Measurements from ENCODE around the gene ZNF562.
A peak's percentile ranks its signal among the peaks of the same experiment; 100 is the strongest.
"Not testable (repeated sequence)": the region's sequence is repeated elsewhere in the genome, so short reads cannot be mapped to it uniquely, and the experiment has no call there.

ZNF562 gene

DNA sequence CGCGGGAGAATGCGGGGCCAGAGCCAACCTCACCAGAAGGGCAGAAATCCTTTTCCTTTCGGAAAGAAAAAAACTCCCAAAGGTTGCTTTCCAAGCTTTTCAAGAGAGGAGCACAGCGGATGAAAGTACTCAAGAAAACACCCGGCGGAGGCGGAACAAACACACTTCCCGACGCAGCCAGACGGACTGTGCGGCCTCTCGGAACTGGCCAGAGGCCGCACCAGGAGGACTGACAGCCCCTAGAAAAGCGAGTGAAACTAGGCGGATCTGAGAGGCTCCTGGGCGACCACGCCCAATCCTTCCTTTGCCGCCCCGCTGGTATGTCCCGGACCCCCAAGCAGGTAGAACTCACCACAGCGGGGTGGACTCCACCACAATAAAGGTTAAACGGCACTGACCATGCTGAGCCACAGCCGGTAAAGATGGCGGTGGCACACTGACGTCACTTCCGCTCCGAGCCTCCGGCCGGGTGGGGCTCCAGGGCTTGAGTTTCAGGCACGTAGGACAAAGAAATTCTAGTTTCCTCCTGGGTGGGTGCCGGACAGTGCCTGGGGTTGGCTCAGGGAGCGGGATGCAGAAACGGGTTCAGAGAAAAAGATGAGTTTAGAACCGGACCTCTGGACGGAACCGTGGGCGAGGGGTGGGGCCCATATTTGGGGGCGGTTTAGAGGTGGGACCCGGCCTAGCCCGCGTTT, at the start of gene ZNF562:
TSS of gene ZNF562 (minus strand) at position 438 of the 695 bp plus-strand sequence. CDS start 14,356 bp downstream, outside the sequence.
- Histone ChIP-seq H3K9ac (ENCODE audit: low read length) (peak within 1 kb of the TSS; percentile 74), H3K4me3 (ENCODE audit: low read length) (peak within 1 kb of the TSS; percentile 90), H3K27ac (ENCODE audit: low read depth, low read length) (peak within 1 kb of the TSS; percentile 76), H3K27me3 (ENCODE audit: control insufficient read depth, insufficient read depth, low read length) (no peaks in the 10 kb centered on the region), H3K4me1 (ENCODE audit: control insufficient read depth, insufficient read depth, low read length) (peaks cover 3% of the 10 kb centered on the region), H3K36me3 (ENCODE audit: control insufficient read depth, insufficient read depth, low read length) (no peaks in the 10 kb centered on the region)

DNA sequence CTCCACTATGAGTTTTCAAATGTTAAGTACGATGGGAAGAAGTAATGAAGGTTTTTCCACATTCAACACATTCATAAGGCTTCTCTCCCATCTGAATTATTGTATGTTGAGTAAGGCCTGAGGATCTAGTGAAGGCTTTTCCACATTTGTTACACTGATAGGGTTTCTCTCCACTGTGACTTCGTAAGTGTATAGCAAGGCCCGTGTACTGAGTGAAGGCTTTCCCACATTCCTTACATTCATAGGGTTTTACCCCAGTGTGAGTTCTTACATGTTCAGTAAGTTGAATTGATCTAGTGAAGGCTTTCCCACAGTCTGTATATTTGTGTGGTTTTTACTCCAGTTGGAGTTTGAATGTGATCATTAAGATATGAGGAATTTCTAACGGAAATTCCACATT, 49.3 kb upstream of the ZNF562 start:
- Histone ChIP-seq H3K27me3 (ENCODE audit: control insufficient read depth, insufficient read depth, low read length) (no peaks in the 10 kb centered on the region), H3K4me1 (ENCODE audit: control insufficient read depth, insufficient read depth, low read length) (no peaks in the 10 kb centered on the region), H3K9ac (ENCODE audit: low read length) (no peak overlapping the region), H3K4me3 (ENCODE audit: low read length) (no peak overlapping the region), H3K36me3 (ENCODE audit: control insufficient read depth, insufficient read depth, low read length) (no peaks in the 10 kb centered on the region), H3K27ac (ENCODE audit: low read depth, low read length) (no peak overlapping the region)

DNA sequence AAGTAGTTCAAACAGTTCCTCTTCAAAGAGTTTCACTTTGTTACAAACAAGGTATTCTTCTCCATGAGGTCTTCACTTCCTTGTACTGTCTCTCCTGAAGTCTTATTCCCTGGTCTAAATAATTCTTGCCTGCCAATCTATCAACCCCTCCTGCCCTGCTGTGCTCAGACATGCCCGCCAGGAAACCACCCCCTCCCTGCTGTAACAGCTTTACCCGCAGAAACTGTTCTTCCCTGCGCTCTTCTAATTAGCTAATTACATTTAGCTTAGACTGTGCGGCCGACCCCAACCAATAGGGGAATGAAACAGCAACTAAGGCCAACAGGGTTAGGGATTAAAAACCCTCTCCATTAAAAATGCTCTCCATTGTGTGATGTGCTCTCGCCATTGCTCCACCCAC, 47.0 kb upstream of the ZNF562 start:
- H3K27me3 ChIP-seq (ENCODE audit: control insufficient read depth, insufficient read depth, low read length), result no peaks in the 10 kb centered on the region
- H3K4me1 ChIP-seq (ENCODE audit: control insufficient read depth, insufficient read depth, low read length), result no peaks in the 10 kb centered on the region
- no peaks in the 10 kb centered on the region for H3K36me3 ChIP-seq (ENCODE audit: control insufficient read depth, insufficient read depth, low read length)
- H3K27ac ChIP-seq (ENCODE audit: low read depth, low read length), result no peak overlapping the region
- H3K4me3 ChIP-seq (ENCODE audit: low read length), result no peak overlapping the region
- H3K9ac ChIP-seq (ENCODE audit: low read length), result no peak overlapping the region

DNA sequence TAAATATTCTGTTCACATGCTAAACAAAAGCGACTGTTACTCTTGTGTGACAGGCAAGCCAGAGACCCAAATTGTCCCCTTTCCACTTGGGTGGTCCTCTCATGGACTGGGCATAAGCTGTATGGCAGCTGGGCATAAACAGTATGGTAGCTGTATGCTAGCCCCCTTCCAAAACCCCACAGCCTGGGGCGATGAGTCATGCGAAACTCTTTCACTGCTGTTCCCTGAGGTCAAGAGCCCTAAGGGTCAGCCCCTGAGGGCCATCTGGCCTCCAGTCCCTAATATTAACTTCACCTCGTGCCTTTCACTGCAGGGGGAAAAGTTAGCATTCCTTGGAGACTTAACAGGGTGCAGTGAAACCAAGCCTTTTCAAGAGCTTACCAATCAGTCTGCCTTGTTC, 45.6 kb upstream of the ZNF562 start:
- H3K4me3 ChIP-seq (ENCODE audit: low read length), result no peak overlapping the region
- no peak overlapping the region for H3K9ac ChIP-seq (ENCODE audit: low read length)
- H3K27ac ChIP-seq (ENCODE audit: low read depth, low read length), result no peak overlapping the region
- no peaks in the 10 kb centered on the region for H3K4me1 ChIP-seq (ENCODE audit: control insufficient read depth, insufficient read depth, low read length)
- H3K27me3 ChIP-seq (ENCODE audit: control insufficient read depth, insufficient read depth, low read length), result no peaks in the 10 kb centered on the region
- H3K36me3 ChIP-seq (ENCODE audit: control insufficient read depth, insufficient read depth, low read length), result no peaks in the 10 kb centered on the region

DNA sequence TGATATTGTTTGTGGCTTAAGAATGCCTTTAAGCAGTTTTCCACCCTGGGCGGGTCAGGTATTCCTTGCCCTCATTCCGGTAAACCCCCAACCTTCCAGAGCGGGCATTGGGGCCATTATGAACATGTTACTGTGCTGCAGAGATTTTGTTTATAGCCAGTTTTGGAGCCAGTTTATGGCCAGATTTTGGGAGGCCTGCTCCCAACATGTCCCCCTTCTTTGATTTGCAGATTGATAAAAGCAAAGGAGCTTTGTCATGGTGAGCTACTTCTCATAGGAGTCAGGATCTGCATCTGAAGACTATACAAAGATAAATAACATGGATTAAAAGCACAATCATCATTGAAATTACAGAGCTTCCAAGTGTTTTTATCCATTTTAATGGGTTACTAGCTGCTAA, 36.9 kb upstream of the ZNF562 start:
- H3K9ac ChIP-seq (ENCODE audit: low read length), result no peak overlapping the region
- H3K4me3 ChIP-seq (ENCODE audit: low read length), result no peak overlapping the region
- H3K27me3 ChIP-seq (ENCODE audit: control insufficient read depth, insufficient read depth, low read length), result no peaks in the 10 kb centered on the region
- no peaks in the 10 kb centered on the region for H3K4me1 ChIP-seq (ENCODE audit: control insufficient read depth, insufficient read depth, low read length)
- H3K36me3 ChIP-seq (ENCODE audit: control insufficient read depth, insufficient read depth, low read length), result no peaks in the 10 kb centered on the region
- H3K27ac ChIP-seq (ENCODE audit: low read depth, low read length), result no peak overlapping the region

DNA sequence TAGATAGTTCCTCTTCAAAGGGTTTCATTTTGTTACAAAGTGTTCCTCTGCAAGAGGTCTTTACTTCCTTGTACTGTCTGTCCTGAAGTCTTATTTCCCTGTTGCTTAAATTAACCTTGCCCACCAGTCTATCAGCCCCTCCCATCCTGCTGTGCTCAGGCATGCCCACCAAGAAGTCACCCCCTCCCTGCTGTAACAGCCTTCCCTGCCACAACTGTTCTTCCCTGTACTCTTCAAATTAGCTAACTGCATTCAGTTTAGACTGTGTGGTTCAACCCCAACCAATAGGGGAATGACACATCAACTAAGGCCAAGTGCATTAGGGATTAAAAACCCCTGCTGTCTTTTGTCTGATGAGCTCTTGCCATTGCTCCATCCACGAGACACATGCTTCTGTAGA, 34.4 kb upstream of the ZNF562 start:
- H3K9ac ChIP-seq (ENCODE audit: low read length), result no peak overlapping the region
- H3K4me1 ChIP-seq (ENCODE audit: control insufficient read depth, insufficient read depth, low read length), result no peaks in the 10 kb centered on the region
- no peaks in the 10 kb centered on the region for H3K36me3 ChIP-seq (ENCODE audit: control insufficient read depth, insufficient read depth, low read length)
- no peak overlapping the region for H3K4me3 ChIP-seq (ENCODE audit: low read length)
- no peaks in the 10 kb centered on the region for H3K27me3 ChIP-seq (ENCODE audit: control insufficient read depth, insufficient read depth, low read length)
- H3K27ac ChIP-seq (ENCODE audit: low read depth, low read length), result no peak overlapping the region

DNA sequence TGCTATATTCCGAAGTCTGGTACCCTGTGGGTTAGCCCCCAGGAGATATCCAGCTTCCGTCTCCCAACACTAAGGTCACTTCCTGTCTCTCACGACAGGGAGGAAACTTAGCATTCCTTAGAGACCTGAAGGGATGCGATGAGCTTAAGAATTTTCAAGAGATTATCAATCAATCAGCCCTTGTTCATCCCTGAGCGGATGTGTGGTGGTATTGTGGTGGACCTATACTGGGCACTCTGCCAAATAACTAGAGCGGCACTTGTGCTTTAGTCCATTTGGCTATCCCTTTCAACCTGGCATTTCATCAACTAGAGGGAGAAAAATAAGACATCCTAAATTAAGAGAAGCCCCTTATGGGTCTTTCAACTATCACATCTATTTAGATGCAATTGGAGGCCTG, 30.9 kb upstream of the ZNF562 start:
- Histone ChIP-seq H3K27ac (ENCODE audit: low read depth, low read length) (no peak overlapping the region), H3K9ac (ENCODE audit: low read length) (no peak overlapping the region), H3K4me1 (ENCODE audit: control insufficient read depth, insufficient read depth, low read length) (no peaks in the 10 kb centered on the region), H3K36me3 (ENCODE audit: control insufficient read depth, insufficient read depth, low read length) (no peaks in the 10 kb centered on the region), H3K4me3 (ENCODE audit: low read length) (no peak overlapping the region), H3K27me3 (ENCODE audit: control insufficient read depth, insufficient read depth, low read length) (no peaks in the 10 kb centered on the region)

DNA sequence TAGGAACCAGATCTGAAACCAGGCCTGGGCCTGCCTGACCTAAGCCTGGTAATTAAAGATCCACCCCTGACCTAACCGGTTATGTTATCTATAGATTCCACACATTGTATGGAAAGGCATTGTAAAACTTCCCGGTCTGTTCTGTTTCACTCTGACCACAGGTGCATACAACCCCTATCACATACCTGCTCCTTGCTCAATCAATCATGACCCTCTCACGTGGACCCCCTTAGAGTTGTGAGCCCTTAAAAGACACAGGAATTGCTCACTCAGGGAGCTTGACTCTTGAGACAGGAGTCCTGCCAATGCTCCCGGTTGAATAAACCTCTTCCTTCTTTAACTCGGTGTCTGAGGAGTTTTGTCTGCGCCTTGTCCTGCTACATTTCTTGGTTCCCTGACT, 27.3 kb upstream of the ZNF562 start:
- H3K4me3 ChIP-seq (ENCODE audit: low read length), result no peak overlapping the region
- H3K27ac ChIP-seq (ENCODE audit: low read depth, low read length), result no peak overlapping the region
- H3K36me3 ChIP-seq (ENCODE audit: control insufficient read depth, insufficient read depth, low read length), result no peaks in the 10 kb centered on the region
- H3K27me3 ChIP-seq (ENCODE audit: control insufficient read depth, insufficient read depth, low read length), result no peaks in the 10 kb centered on the region
- no peaks in the 10 kb centered on the region for H3K4me1 ChIP-seq (ENCODE audit: control insufficient read depth, insufficient read depth, low read length)
- no peak overlapping the region for H3K9ac ChIP-seq (ENCODE audit: low read length)

DNA sequence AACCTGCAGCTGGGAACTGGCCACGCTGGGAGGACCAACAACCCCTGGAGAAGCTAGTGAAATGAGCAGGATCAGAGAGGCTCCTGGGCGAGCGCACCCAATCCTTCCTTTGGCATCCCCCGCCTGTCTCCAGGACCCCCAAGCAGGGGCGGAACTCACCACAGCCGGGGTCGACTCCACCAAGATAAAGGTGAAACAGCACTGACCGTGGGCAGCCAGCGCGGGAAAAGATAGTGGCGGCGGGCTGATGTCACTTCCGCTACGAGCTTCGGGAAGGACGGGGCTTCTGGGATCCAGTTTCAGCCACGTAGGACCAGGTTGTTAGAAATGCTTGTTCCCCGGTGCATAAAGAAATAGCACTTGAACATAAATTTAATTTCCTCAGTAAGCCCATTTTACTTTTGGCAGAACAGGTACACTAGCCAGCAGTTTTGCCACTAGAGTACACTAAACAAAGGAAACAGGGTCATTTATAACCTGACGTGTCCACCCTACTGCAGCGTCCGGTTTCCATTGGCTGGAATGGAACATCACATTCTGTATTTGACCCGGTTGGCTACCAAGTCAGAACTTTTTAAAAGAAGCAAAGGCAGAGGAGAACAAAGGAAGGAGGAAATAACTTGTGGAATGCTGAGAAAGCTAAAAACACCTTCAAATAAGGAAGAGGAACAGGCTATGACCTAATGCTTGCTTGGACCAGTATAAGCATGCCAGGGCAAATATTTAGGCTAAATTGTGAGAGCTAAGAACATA, 25.5 kb upstream of the ZNF562 start:
- H3K36me3 ChIP-seq (ENCODE audit: control insufficient read depth, insufficient read depth, low read length), result no peaks in the 10 kb centered on the region
- H3K4me1 ChIP-seq (ENCODE audit: control insufficient read depth, insufficient read depth, low read length), result no peaks in the 10 kb centered on the region
- no peaks in the 10 kb centered on the region for H3K27me3 ChIP-seq (ENCODE audit: control insufficient read depth, insufficient read depth, low read length)
- no peak overlapping the region for H3K4me3 ChIP-seq (ENCODE audit: low read length)
- no peak overlapping the region for H3K27ac ChIP-seq (ENCODE audit: low read depth, low read length)
- no peak overlapping the region for H3K9ac ChIP-seq (ENCODE audit: low read length)

DNA sequence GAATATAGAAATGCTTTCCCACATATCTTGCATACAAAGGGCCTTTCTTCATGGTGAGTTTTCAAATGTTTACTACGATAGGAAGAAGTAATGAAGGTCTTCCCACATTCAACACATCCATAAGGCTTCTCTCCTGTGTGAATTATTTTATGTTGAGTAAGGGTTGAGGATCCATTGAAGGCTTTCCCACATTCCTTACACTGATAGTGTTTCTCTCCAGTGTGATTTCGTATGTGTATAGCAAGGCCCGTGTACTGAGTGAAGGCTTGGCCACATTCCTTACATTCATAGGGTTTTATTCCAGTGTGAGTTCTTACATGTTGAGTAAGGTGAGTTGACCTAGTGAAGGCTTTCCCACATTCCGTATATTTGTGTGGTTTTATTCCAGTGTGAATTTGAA, 15.4 kb upstream of the ZNF562 start:
- H3K9ac ChIP-seq (ENCODE audit: low read length); H3K27me3 ChIP-seq (ENCODE audit: control insufficient read depth, insufficient read depth, low read length); H3K4me3 ChIP-seq (ENCODE audit: low read length); H3K27ac ChIP-seq (ENCODE audit: low read depth, low read length); H3K36me3 ChIP-seq (ENCODE audit: control insufficient read depth, insufficient read depth, low read length); H3K4me1 ChIP-seq (ENCODE audit: control insufficient read depth, insufficient read depth, low read length): not testable (repeated sequence)

DNA sequence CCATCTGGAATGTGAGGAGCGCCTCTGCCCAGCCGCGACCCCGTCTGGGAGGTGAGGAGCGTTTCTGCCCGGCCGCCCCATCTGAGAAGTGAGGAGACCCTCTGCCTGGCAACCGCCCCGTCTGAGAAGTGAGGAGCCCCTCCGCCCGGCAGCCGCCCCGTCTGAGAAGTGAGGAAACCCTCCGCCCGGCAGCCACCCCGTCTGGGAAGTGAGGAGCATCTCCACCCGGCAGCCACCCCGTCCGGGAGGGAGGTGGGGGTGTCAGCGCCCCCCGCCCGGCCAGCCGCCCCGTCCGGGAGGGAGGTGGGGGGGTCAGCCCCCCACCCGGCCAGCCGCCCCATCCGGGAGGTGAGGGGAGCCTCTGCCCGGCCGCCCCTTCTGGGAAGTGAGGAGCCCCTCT, 5.1 kb upstream of the ZNF562 start:
- H3K4me3 ChIP-seq (ENCODE audit: low read length); H3K4me1 ChIP-seq (ENCODE audit: control insufficient read depth, insufficient read depth, low read length); H3K36me3 ChIP-seq (ENCODE audit: control insufficient read depth, insufficient read depth, low read length); H3K27me3 ChIP-seq (ENCODE audit: control insufficient read depth, insufficient read depth, low read length); H3K27ac ChIP-seq (ENCODE audit: low read depth, low read length); H3K9ac ChIP-seq (ENCODE audit: low read length): not testable (repeated sequence)

DNA sequence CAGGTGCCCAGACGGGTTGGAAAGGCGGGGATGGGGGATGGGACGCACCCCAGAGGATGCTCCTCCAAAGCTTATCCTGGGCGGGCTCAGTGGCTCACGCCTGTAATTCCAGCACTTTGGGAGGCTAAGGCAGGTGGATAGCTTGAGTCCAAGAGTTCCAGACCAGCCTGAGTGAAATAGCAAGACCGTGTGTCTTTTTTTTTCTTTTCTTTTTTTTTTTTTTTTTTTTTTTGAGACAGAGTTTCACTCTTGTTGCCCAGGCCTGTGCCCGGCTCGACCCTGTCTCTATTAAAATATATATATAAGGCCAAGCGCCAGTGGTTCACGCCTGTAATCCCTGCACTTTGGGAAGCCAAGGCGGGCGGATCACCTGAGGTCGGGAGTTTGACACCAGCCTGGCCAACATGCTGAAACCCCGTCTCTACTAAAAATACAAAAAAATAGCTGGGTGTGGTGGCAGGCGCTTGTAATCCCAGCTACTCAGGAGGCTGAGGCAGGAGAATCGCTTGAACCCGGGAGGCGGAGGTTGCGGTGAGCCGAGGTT, 530 bp upstream of the ZNF562 start:
- H3K27ac ChIP-seq (ENCODE audit: low read depth, low read length), result peak overlapping the region; percentile 76
- H3K9ac ChIP-seq (ENCODE audit: low read length), result peak overlapping the region; percentile 35
- not testable (repeated sequence) for H3K27me3 ChIP-seq (ENCODE audit: control insufficient read depth, insufficient read depth, low read length); H3K4me1 ChIP-seq (ENCODE audit: control insufficient read depth, insufficient read depth, low read length); H3K36me3 ChIP-seq (ENCODE audit: control insufficient read depth, insufficient read depth, low read length)
- H3K4me3 ChIP-seq (ENCODE audit: low read length), result peak overlapping the region; percentile 90

Data from rectal smooth muscle tissue (tissue), 1 donor.